HEK293T (cell line): ENCODE measurements around the gene PPFIA2.

Experiments used
- CTCF ChIA-PET: fragments of 350-600 bp; formaldehyde crosslinking; extraction: SDS; loops from one replicate; lab custom pipeline; 2021; ENCODE audit warnings: antibody characterized with exemption, inconsistent platforms; lab: Yijun Ruan, JAX
- POLR2A ChIA-PET: fragments of 350-600 bp; formaldehyde crosslinking; extraction: SDS; loops from one replicate; lab custom pipeline; 2020; ENCODE audit warnings: antibody characterized with exemption, inconsistent platforms; lab: Yijun Ruan, JAX
- DNase-seq: peaks from one replicate; pipeline ENCODE4 v3.0.0; 2012; ENCODE audit warnings: mixed read lengths; ENCODE audit errors: extremely low spot score
- ARNT ChIP-seq: fragments of 450-650 bp; IDR thresholded peaks from 2 replicates; pipeline ENCODE4 v1.6.1; 2017; ENCODE audit warnings: mild to moderate bottlenecking
- BHLHE40 ChIP-seq: fragments of 450-650 bp; IDR thresholded peaks from 2 replicates; pipeline ENCODE4 v1.6.1; 2016; ENCODE audit warnings: mild to moderate bottlenecking, moderate library complexity, borderline replicate concordance
- CTBP1 ChIP-seq: fragments of 450-650 bp; IDR thresholded peaks from 2 replicates; pipeline ENCODE4 v1.6.1; 2016; ENCODE audit warnings: borderline replicate concordance
- ELF4 ChIP-seq: fragments of 450-650 bp; IDR thresholded peaks from 2 replicates; pipeline ENCODE4 v1.6.1; 2017; ENCODE audit warnings: antibody characterized with exemption
- FOXA1 ChIP-seq: fragments of 450-650 bp; IDR thresholded peaks from 2 replicates; pipeline ENCODE4 v1.6.1; 2016; ENCODE audit warnings: mild to moderate bottlenecking
- FOXK2 ChIP-seq: fragments of 450-650 bp; IDR thresholded peaks from 2 replicates; pipeline ENCODE4 v1.6.1; 2016; ENCODE audit warnings: mild to moderate bottlenecking
- FOXM1 ChIP-seq: fragments of 450-650 bp; IDR thresholded peaks from 2 replicates; pipeline ENCODE4 v1.6.1; 2017; ENCODE audit warnings: mild to moderate bottlenecking, borderline replicate concordance
- HDGF ChIP-seq: fragments of 450-650 bp; IDR thresholded peaks from 2 replicates; pipeline ENCODE4 v1.6.1; 2017; ENCODE audit warnings: antibody characterized with exemption, borderline replicate concordance
- L3MBTL2 ChIP-seq: fragments of 450-650 bp; conservative IDR thresholded peaks from 2 replicates; pipeline ENCODE4 v1.6.1; 2016; ENCODE audit warnings: mild to moderate bottlenecking
- LEF1 ChIP-seq: fragments of 450-650 bp; IDR thresholded peaks from 2 replicates; pipeline ENCODE4 v1.6.1; 2017; ENCODE audit warnings: mild to moderate bottlenecking, borderline replicate concordance
- NFRKB ChIP-seq: fragments of 450-650 bp; IDR thresholded peaks from 2 replicates; pipeline ENCODE4 v1.6.1; 2016; ENCODE audit warnings: mild to moderate bottlenecking, moderate library complexity
- SP1 ChIP-seq: fragments of 450-650 bp; IDR thresholded peaks from 2 replicates; pipeline ENCODE4 v1.6.1; 2017
- SUZ12 ChIP-seq: fragments of 450-650 bp; IDR thresholded peaks from 2 replicates; pipeline ENCODE4 v1.6.1; 2016; ENCODE audit warnings: mild to moderate bottlenecking
- TARDBP ChIP-seq: fragments of 450-650 bp; IDR thresholded peaks from 2 replicates; pipeline ENCODE4 v1.6.1; 2016
- ZNF384 ChIP-seq: fragments of 450-650 bp; IDR thresholded peaks from 2 replicates; pipeline ENCODE4 v1.6.1; 2016
- TF ChIP-seq, protein P1 (sequence below): fragments of 450-650 bp; IDR thresholded peaks from 2 replicates; pipeline ENCODE4 v1.6.1; 2016

Gene PPFIA2

DNA sequence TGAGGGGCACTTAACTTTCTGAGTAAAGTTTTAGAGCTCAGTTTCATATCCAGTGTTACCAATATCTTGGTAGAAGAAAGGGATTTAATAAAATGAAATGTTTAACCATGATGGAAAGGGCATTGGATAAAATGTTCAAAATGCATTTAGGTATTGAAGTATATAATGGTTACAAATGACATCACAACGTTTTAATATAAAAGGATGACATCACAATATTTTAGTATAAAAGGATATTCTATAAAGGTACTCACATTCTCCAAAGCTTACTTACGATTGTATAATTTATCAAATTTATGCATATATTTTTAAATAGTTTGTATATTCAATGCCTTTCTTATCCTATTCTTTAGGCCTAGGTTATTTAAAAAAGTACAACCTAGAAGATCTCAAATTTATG is 226.1 kb downstream of the PPFIA2 start:
- TF ChIP-seq FOXA1 (no peak), SP1 (no peak)
- DNase-seq = no peak
- POLR2A ChIA-PET = no interaction called here
- CTCF ChIA-PET = no interaction called here

DNA sequence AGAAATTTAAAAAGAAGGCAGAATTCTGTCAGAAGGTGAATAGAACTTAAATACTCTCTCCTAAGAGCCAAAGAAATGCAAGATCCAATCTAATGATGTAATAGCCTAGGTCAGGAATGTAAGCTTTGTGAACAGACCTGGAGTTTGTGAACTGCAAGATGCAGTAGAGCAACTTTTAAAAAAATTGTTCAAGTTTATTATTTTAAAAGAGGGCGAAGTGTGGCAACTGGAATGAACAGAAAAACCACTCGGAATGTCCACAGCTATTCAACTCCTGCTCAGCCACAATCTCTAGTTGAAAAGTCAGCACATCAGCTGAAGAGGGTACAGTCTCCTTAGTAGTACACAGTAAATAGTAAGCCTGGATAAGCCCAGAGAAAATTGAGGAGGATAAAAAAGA is 228.8 kb downstream of the PPFIA2 start:
- POLR2A ChIA-PET = no interaction called here
- TF ChIP-seq NFRKB (no peak), CTBP1 (no peak), LEF1 (no peak), FOXA1 (no peak), ELF4 (no peak)
- TF ChIP-seq, protein P1, sequence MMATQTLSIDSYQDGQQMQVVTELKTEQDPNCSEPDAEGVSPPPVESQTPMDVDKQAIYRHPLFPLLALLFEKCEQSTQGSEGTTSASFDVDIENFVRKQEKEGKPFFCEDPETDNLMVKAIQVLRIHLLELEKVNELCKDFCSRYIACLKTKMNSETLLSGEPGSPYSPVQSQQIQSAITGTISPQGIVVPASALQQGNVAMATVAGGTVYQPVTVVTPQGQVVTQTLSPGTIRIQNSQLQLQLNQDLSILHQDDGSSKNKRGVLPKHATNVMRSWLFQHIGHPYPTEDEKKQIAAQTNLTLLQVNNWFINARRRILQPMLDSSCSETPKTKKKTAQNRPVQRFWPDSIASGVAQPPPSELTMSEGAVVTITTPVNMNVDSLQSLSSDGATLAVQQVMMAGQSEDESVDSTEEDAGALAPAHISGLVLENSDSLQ = no peak
- no peak for DNase-seq
- CTCF ChIA-PET = no interaction called here

DNA sequence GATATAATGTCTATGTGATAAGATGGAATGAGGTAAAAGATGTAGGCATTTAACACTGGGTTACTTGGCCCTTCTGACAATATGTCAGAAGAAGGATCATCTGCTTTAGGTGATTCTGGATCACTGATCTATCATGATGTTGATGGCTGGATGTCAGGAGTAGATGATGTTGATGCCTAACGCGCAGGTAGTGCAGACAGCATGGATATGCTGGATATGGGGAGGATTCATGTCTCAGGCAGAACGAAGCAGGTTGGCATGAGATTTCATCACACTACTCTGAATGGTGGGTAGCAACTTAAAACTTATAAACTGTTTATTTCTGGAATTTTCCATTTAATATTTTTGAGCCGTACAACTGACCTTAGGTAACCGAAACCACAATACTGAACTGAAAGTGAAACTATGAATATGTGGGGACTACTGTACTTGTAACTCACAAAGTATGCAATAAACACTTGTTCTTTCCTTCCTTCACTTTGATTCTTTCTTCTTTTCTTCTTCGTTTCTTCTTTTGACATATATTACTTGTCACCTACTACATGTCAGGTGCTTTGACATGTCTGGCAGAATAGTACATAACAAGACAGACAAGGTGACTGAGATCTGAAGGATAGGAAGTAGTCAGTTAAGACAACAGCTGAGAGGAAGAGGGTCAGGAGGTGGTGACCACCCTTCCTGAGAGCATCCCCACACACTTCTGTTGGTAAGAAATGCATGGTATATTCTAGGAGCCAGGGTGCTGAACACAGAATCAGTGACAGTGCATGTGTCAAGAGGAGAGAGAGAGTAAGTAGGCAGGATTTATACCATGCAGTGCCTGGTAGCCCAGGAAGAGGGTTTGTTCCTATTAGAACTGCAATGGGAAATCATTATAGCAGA is 238.8 kb downstream of the PPFIA2 start:
- ChIA-PET CTCF (no interaction called here), POLR2A (no interaction called here)
- no peak for DNase-seq
- TF ChIP-seq LEF1 (no peak), NFRKB (no peak)
- TF ChIP-seq, protein P1 = no peak

DNA sequence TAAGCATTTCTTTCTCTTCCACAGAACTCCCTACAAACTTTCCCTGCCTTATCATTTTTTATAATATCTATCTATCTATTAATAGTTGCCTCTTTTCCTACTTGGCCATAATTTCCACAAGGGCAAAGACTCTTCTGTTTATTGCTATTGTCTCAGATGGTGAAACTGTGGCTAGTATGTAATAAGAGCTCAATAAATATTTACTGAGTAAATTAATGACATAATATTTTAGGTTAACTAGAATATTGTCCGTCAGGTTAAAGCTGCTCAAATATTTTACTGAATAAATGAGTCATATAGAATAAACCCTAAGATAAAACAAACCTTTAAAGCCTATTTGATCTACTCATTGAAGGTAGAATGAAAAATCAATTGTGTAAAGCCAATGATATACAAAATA is 240.5 kb downstream of the PPFIA2 start:
- POLR2A ChIA-PET = no interaction called here
- CTCF ChIA-PET = no interaction called here
- TF ChIP-seq LEF1 (no peak), ARNT (no peak), SP1 (no peak), NFRKB (no peak), HDGF (no peak), SUZ12 (no peak), FOXK2 (no peak), BHLHE40 (no peak), FOXM1 (no peak), FOXA1 (no peak), L3MBTL2 (no peak), CTBP1 (no peak), ZNF384 (no peak), TARDBP (no peak)
- TF ChIP-seq, protein P1 = no peak
- no peak for DNase-seq

DNA sequence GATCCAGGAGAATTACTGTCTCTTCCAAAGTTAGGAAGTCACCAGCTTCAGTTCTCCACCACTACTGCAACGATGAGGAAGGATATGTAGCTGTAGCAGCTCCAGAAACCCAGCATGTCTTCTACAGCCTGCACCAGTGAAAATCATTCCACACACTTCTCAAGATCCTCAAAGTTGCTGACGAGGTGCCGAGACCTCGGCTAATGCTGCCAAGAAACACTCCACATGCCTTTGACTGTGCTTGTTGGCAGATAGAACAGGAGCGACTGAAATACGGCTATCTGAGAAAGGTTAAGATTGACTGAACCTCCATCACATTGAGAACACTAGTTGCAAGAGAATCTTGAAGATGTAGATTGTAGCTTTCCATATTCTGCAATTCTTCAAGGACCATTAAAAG is 241.9 kb downstream of the PPFIA2 start:
- CTCF ChIA-PET = no interaction called here

DNA sequence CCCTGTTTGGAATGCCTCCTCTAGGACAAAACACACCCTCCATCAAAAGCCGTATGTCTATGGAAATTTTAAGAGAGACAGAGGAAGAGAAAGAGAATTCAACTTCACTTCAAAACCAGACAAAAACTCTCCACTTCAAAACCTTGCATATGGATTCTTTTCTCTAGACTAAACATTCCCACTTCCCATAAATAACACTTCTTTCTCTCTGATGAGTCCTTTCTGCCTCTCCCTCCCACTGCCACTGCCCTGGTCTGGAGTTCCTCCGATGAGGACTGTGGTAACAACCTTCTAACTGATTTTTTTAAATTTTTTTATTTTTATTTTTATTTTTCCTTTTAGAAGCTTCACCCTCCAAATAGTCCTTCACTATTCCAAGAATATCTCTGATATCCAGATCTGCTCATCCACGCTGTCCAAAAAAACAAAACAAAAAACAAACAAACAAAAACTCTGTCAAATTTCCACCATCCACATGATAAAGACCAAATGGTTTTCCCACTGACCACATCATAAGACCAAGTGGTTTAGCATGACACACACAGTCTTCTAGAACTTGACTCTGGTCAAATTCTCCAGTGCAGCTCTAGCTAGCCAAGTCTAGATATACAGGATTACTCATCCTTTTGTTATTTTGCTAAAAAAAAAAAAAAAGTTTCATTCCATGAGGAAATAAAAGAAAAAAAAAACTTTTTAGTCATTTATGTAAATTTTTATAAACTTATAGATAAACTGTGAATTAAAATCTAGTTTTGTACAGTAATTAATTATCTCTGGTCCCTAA is 256.0 kb downstream of the PPFIA2 start:
- DNase-seq = no peak
- ChIA-PET POLR2A (no interaction called here), CTCF (no interaction called here)
- TF ChIP-seq SP1 = no peak
- no peak for TF ChIP-seq BHLHE40
- no peak for TF ChIP-seq SUZ12
- TF ChIP-seq TARDBP = no peak
- no peak for TF ChIP-seq NFRKB
- no peak for TF ChIP-seq FOXA1
- no peak for TF ChIP-seq ZNF384
- TF ChIP-seq, protein P1 = no peak
- no peak for TF ChIP-seq L3MBTL2
- TF ChIP-seq FOXK2 = no peak
- TF ChIP-seq FOXM1 = no peak

More for the DNA sequence above, 241.9 kb downstream of the PPFIA2 start:
- no peak for DNase-seq
- POLR2A ChIA-PET = no interaction called here
- TF ChIP-seq FOXA1 (no peak), TARDBP (no peak)
